Right lobe of liver (tissue), 6 donors: ENCODE data around the gene RAVER1. TPM values are rescaled to one million over a fixed set of nuclear protein-coding genes. Genes with fewer than 3 reads are reported as not detected.
"Not testable (repeated sequence)": the region's sequence is repeated elsewhere in the genome, so short reads cannot be mapped to it uniquely, and the experiment has no call there.

Experiments used
- ATAC-seq, 4 donors: fragments of 200-7000 bp; cut with Tn5 transposase; one replicate each; pipeline ENCODE4 v1.9.1; 2020; ENCODE audit warnings: mild to moderate bottlenecking in 4 of 4, moderate library complexity in 4 of 4
- DNase-seq, 3 donors: peaks; one replicate each; pipeline ENCODE4 v3.0.0-alpha.2; 2020
- H3K27ac ChIP-seq, 3 donors: fragments of 200-600 bp; one replicate each; pipeline ENCODE4 v1.8.0; 2022
- H3K27me3 ChIP-seq, 2 donors: fragments of 200-600 bp; one replicate each; pipeline ENCODE4 v1.8.0; 2022
- H3K36me3 ChIP-seq, 4 donors: fragments of 200-600 bp; sonication (generic) in 1 of 4; one replicate each; pipeline versions ENCODE4 v1.5.1 to v1.8.0; 2017 to 2022; ENCODE audit warnings: control low read depth in 1 of 4
- H3K4me1 ChIP-seq, 4 donors: fragments of 200-600 bp; sonication (generic) in 1 of 4; one replicate each; pipeline versions ENCODE4 v1.5.1 to v1.8.0; 2017 to 2022; ENCODE audit warnings: control low read depth in 1 of 4
- H3K4me3 ChIP-seq, 3 donors: fragments of 200-600 bp; one replicate each; pipeline ENCODE4 v1.8.0; 2022
- H3K9me3 ChIP-seq, 4 donors: fragments of 200-600 bp; sonication (generic) in 1 of 4; one replicate each; pipeline versions ENCODE4 v1.5.1 to v1.8.0; 2017 to 2022; ENCODE audit warnings: control low read depth in 1 of 4
- CTCF ChIP-seq, 4 donors: fragments of 200-600 bp in 3 of 4; fragments of 450-650 bp in 1 of 4; IDR thresholded peaks; one replicate each; pipeline versions ENCODE4 v1.5.1 to v1.8.0; 2016 to 2022; ENCODE audit warnings: antibody characterized with exemption in 4 of 4, mild to moderate bottlenecking in 2 of 4
- POLR2A ChIP-seq: fragments of 450-650 bp; IDR thresholded peaks from one replicate; pipeline ENCODE4 v1.6.1; 2017; ENCODE audit warnings: antibody characterized with exemption, mild to moderate bottlenecking
- WGBS: methylation state at CpG from one replicate; pipeline ENCODE4 v1.1.6; 2018; ENCODE audit warnings: low coverage, low lambda C conversion rate; ENCODE audit not compliant: insufficient coverage; ENCODE audit errors: missing lambda C conversion rate; 5-methylcytosine and 5-hydroxymethylcytosine counted together
- intact Hi-C, 2 donors: fragments of 100-400 bp; cut with DNase I; formaldehyde crosslinking; loops; one replicate each; pipeline versions ENCODE4 v1.11.2 to v1.14.1; 2022
- total RNA-seq, 6 experiments: library from RNA; depleted of rRNA in 2 of 6; stranded (reverse); fragments of >200 nt in 2 of 6; fragmentation: NEBNext Ultra II Directional in 3 of 6; extraction: Animal tissue kit (Norgen Biotek cat#: 25700) in 3 of 6; gene quantifications; one replicate each; pipeline versions ENCODE4 v1.1.0 to v1.2.4, GENCODE V29; 2016 to 2023
- donor health status: DM: no; HTN: yes; CAD: no.
- donor health status: DM: no; HTN: no; CAD: no.
- donor health status: DM: no; HTN: no; CAD: no.
- donor health status: DM: no; HTN: yes; CAD: no.
- donor health status: DM: no; HTN: yes; CAD: no.

Gene RAVER1
- total RNA-seq, 6 experiments from 2014 or later, result 5.2 to 9.5 (median 7.1) TPM

GRCh38 chr19:10378124-10378523 is 44.8 kb upstream of the RAVER1 start:
- H3K36me3 ChIP-seq, result peaks cover 0 to 11% (median 5%) of the 10 kb centered on the region in 4 donors
- no peak for ATAC-seq

GRCh38 chr19:10377140-10377640 is 43.9 kb upstream of the RAVER1 start:
- H3K27me3 ChIP-seq, intact Hi-C loops, H3K4me3 ChIP-seq, H3K4me1 ChIP-seq, H3K27ac ChIP-seq, H3K9me3 ChIP-seq, ATAC-seq, DNase-seq: not testable (repeated sequence)
- peaks cover 0 to 11% (median 5%) of the 10 kb centered on the region in 4 donors for H3K36me3 ChIP-seq
- WGBS, result 96% methylated on average over 2 of the region's 2 CpGs

More at GRCh38 chr19:10378124-10378523, 44.8 kb upstream of the RAVER1 start:
- peaks cover 0 to 3% (median 2%) of the 10 kb centered on the region in 4 donors for H3K4me1 ChIP-seq
- 90% methylated on average over 2 of the region's 8 CpGs for WGBS
- no peaks in the 10 kb centered on the region for H3K9me3 ChIP-seq
- no peak overlapping the region for H3K27ac ChIP-seq
- H3K4me3 ChIP-seq, result no peak overlapping the region
- intact Hi-C loops, result no loop called here
- no peaks in the 10 kb centered on the region for H3K27me3 ChIP-seq
- TF ChIP-seq POLR2A (no peak), CTCF (IDR thresholded peaks at IDR 0.05) (no peak)
- no peak for DNase-seq

- Histone ChIP-seq H3K4me1 (peaks cover 0 to 3% (median 0%) of the 10 kb centered on the region in 4 donors), H3K36me3 (peaks cover 0 to 12% (median 6%) of the 10 kb centered on the region in 4 donors), H3K27me3 (no peaks in the 10 kb centered on the region), H3K27ac (no peak overlapping the region), H3K9me3 (no peaks in the 10 kb centered on the region), H3K4me3 (no peak overlapping the region)
- intact Hi-C loops, result no loop called here
- no peak for TF ChIP-seq CTCF (IDR thresholded peaks at IDR 0.05)
- no peak for TF ChIP-seq POLR2A
- DNase-seq, result no peak
- no peak for ATAC-seq
- WGBS, result 88% methylated on average over 3 of the region's 5 CpGs
Measured at GRCh38 chr19:10374931-10375330, 41.6 kb upstream of the RAVER1 start.

GRCh38 chr19:10372690-10373089 is 39.4 kb upstream of the RAVER1 start:
- DNase-seq (no peak), ATAC-seq (peak in 2 of 4 donors; percentile 36 to 45)
- TF ChIP-seq CTCF (IDR thresholded peaks at IDR 0.05) (no peak), POLR2A (no peak)
- H3K27ac ChIP-seq, result no peak overlapping the region
- WGBS, result 67% methylated on average over 1 of the region's 3 CpGs
- H3K27me3 ChIP-seq, result no peaks in the 10 kb centered on the region
- H3K36me3 ChIP-seq, result peaks cover 0 to 19% (median 6%) of the 10 kb centered on the region in 4 donors
- H3K4me3 ChIP-seq, result no peak overlapping the region
- no peaks in the 10 kb centered on the region for H3K9me3 ChIP-seq
- intact Hi-C loops, result no loop called here
- no peaks in the 10 kb centered on the region for H3K4me1 ChIP-seq

- no peaks in the 10 kb centered on the region for H3K9me3 ChIP-seq
- peaks cover 0 to 30% (median 12%) of the 10 kb centered on the region in 4 donors for H3K36me3 ChIP-seq
- no peaks in the 10 kb centered on the region for H3K27me3 ChIP-seq
- no peaks in the 10 kb centered on the region for H3K4me1 ChIP-seq
- intact Hi-C loops, result no loop called here
- WGBS, result 82% methylated on average over 3 of the region's 15 CpGs
- H3K4me3 ChIP-seq, result no peak overlapping the region
- ATAC-seq, result peak in 1 of 4 donors; percentile 35
- no peak overlapping the region for H3K27ac ChIP-seq
- TF ChIP-seq POLR2A (no peak), CTCF (IDR thresholded peaks at IDR 0.05) (no peak)
- DNase-seq, result no peak
Measured at GRCh38 chr19:10368101-10368803, 34.9 kb upstream of the RAVER1 start.

GRCh38 chr19:10366950-10367512 is 33.7 kb upstream of the RAVER1 start:
- intact Hi-C loops, H3K27me3 ChIP-seq, H3K4me3 ChIP-seq, ATAC-seq, DNase-seq, H3K27ac ChIP-seq, H3K4me1 ChIP-seq, H3K9me3 ChIP-seq: not testable (repeated sequence)
- 93% methylated on average over 2 of the region's 4 CpGs for WGBS
- H3K36me3 ChIP-seq, result peaks cover 0 to 36% (median 12%) of the 10 kb centered on the region in 4 donors
